K562 (cell line): ENCODE measurements around the gene LAMTOR4. TPM values are rescaled to one million over a fixed set of nuclear protein-coding genes. Genes with fewer than 3 reads are reported as not detected.

Source experiments
- CBX2 ChIP-seq: fragments of 200-600 bp; sonication (generic); IDR thresholded peaks from one replicate; pipeline ENCODE4 v1.6.1; 2012; ENCODE audit warnings: mild to moderate bottlenecking, low read length, inconsistent platforms; ENCODE audit not compliant: insufficient read depth, poor library complexity, severe bottlenecking
- CXXC5 ChIP-seq: fragments of 250-450 bp; sonication (Bioruptor Pico); IDR thresholded peaks from 2 replicates; pipeline ENCODE4 v1.8.0; 2022; ENCODE audit warnings: inconsistent platforms, mild to moderate bottlenecking, moderate library complexity
- ELF1 ChIP-seq: fragments of 200-800 bp; sonication (Bioruptor generic); IDR thresholded peaks from 2 replicates; pipeline ENCODE4 v1.6.1; 2016; ENCODE audit warnings: missing genetic modification characterization, missing compliant biosample characterization
- ETV6 ChIP-seq, 3 experiments: fragments of 150-350 bp in 1 of 3; sonication (generic) in 1 of 3; formaldehyde crosslinking in 1 of 3; IDR thresholded peaks; 2 replicates each; pipeline versions ENCODE4 v1.6.1 to v1.8.0; 2014 to 2022; ENCODE audit warnings: borderline replicate concordance in 2 of 3, low read depth in 2 of 3, antibody characterized with exemption in 1 of 3, low read length in 1 of 3, mild to moderate bottlenecking in 1 of 3, missing genetic modification reagents in 1 of 3
- MEF2D ChIP-seq: conservative IDR thresholded peaks from 2 replicates; pipeline ENCODE4 v1.6.1; 2016; ENCODE audit warnings: low read depth, missing genetic modification characterization, missing compliant biosample characterization
- NFE2L1 ChIP-seq: fragments of 450-650 bp; IDR thresholded peaks from 2 replicates; pipeline ENCODE4 v1.6.1; 2016; ENCODE audit warnings: missing genetic modification characterization, low read depth, mild to moderate bottlenecking, missing compliant biosample characterization, moderate library complexity, borderline replicate concordance
- NFIC ChIP-seq: fragments of 450-650 bp; IDR thresholded peaks from 2 replicates; pipeline ENCODE4 v1.6.1; 2017; ENCODE audit warnings: mild to moderate bottlenecking, inconsistent platforms
- OTX1 ChIP-seq: fragments of 450-650 bp; formaldehyde crosslinking; IDR thresholded peaks from 2 replicates; pipeline ENCODE4 v1.4.0; 2022; ENCODE audit warnings: mild to moderate bottlenecking
- POU5F1 ChIP-seq: fragments of 150-350 bp; IDR thresholded peaks from 2 replicates; pipeline ENCODE4 v1.6.1; 2014; ENCODE audit warnings: borderline replicate concordance, low read length, low read depth, mild to moderate bottlenecking; ENCODE audit not compliant: partially characterized antibody
- RCOR1 ChIP-seq, 2 experiments: IDR thresholded peaks; 2 replicates each; pipeline ENCODE4 v1.6.1; 2012; ENCODE audit warnings: low read depth in 2 of 2, low read length in 2 of 2, borderline replicate concordance in 1 of 2, improper control_type of control experiment in 1 of 2
- RUNX1 ChIP-seq: sonication (generic); IDR thresholded peaks from 2 replicates; pipeline ENCODE4 v1.6.1; 2016; ENCODE audit warnings: antibody characterized with exemption, low read depth
- SAFB ChIP-seq: fragments of 200-400 bp; formaldehyde crosslinking; IDR thresholded peaks from 2 replicates; pipeline ENCODE4 v1.6.1; 2017; ENCODE audit warnings: low read depth, low read length, borderline replicate concordance
- TAF1 ChIP-seq: IDR thresholded peaks from 2 replicates; pipeline ENCODE4 v1.6.1; 2011; ENCODE audit warnings: mild to moderate bottlenecking, low read length, moderate library complexity; ENCODE audit not compliant: insufficient read depth, control insufficient read depth, severe bottlenecking; ENCODE audit errors: extremely low read depth
- TCF3 ChIP-seq: sonication (generic); formaldehyde crosslinking; IDR thresholded peaks from 2 replicates; pipeline ENCODE4 v1.4.0; 2020; ENCODE audit warnings: mild to moderate bottlenecking, missing genetic modification reagents
- ZNF217 ChIP-seq: sonication (generic); formaldehyde crosslinking; IDR thresholded peaks from 2 replicates; pipeline ENCODE4 v1.8.0; 2022; ENCODE audit warnings: mild to moderate bottlenecking, missing genetic modification reagents
- ZNF224 ChIP-seq: sonication (generic); formaldehyde crosslinking; IDR thresholded peaks from 2 replicates; pipeline ENCODE4 v1.8.0; 2022; ENCODE audit warnings: mild to moderate bottlenecking, missing genetic modification reagents
- polyA plus RNA-seq, 8 experiments: library from polyadenylated mRNA; depleted of rRNA in 4 of 8; stranded (reverse) in 5 of 8; unstranded in 3 of 8; fragments of >200 nt; fragmentation: Nextera tagmentation in 2 of 8; fragmentation: Illumina TruSeq in 1 of 8; extraction: Ambion mirVana in 2 of 8; extraction: Trizol in 1 of 8; gene quantifications; 2 replicates each; pipeline versions ENCODE4 v1.2.1 to v1.2.3, GENCODE V29; 2011 to 2014; ENCODE audit warnings: inconsistent platforms in 1 of 8, missing spikeins in 1 of 8
- total RNA-seq, 7 experiments: library from RNA; depleted of rRNA in 6 of 7; stranded (reverse); fragments of >200 nt in 6 of 7; fragmentation: Illumina TruSeq in 2 of 7; extraction: Trizol in 2 of 7; gene quantifications; 2 replicates each; pipeline versions ENCODE4 v1.2.1 to v1.2.3, GENCODE V29; 2011 to 2021; ENCODE audit warnings: low replicate concordance in 1 of 7
- TF ChIP-seq, protein P1 (sequence below): fragments of 250-450 bp; sonication (Bioruptor Pico); IDR thresholded peaks from 2 replicates; pipeline ENCODE4 v1.4.0; 2020; ENCODE audit warnings: borderline replicate concordance

LAMTOR4 gene
- total and polyA plus RNA-seq, 9 of the 15 experiments (the other 6 are each of a cell fraction or from before 2014, with no cell fraction given): 79.6 to 314 (median 195) TPM

GRCh38 chr7:100157334-100158228, 8.9 kb downstream of the LAMTOR4 start (continued):
- TF ChIP-seq MEF2D (tag) (no peak), ZNF224 (peak; percentile 72; the same call in 1 of the 2 replicates), OTX1 (CRISPR knock-in tag) (no peak), NFE2L1 (tag) (no peak), NFIC (no peak; the same call in 1 of the 2 replicates), TCF3 (CRISPR knock-in tag) (peak; percentile 74), ETV6 (IDR thresholded peaks at IDR 0.05; ENCODE audit: borderline replicate concordance in 1 of 2, low read depth in 2 of 2, low read length in 1 of 2) (no peak), ETV6 (CRISPR knock-in tag; IDR thresholded peaks at IDR 0.05; ENCODE audit: borderline replicate concordance) (no peak), SAFB (no peak), TAF1 (peak; percentile 42), ELF1 (tag) (no peak), CXXC5 (peak; percentile 47; the same call in 1 of the 2 replicates), RUNX1 (0 out of 2 replicates have a peak, but pooled peaks have one; percentile 27), RCOR1 (IDR thresholded peaks at IDR 0.05; ENCODE audit: borderline replicate concordance in 1 of 2, low read depth in 2 of 2, low read length in 2 of 2) (peak in 1 of 2 experiments; percentile 57; a peak in 2 of 4 replicates), CBX2 (no peak), ZNF217 (CRISPR knock-in tag) (0 out of 2 replicates have a peak, but pooled peaks have one; percentile 28), POU5F1 (no peak)
- TF ChIP-seq, protein P1, sequence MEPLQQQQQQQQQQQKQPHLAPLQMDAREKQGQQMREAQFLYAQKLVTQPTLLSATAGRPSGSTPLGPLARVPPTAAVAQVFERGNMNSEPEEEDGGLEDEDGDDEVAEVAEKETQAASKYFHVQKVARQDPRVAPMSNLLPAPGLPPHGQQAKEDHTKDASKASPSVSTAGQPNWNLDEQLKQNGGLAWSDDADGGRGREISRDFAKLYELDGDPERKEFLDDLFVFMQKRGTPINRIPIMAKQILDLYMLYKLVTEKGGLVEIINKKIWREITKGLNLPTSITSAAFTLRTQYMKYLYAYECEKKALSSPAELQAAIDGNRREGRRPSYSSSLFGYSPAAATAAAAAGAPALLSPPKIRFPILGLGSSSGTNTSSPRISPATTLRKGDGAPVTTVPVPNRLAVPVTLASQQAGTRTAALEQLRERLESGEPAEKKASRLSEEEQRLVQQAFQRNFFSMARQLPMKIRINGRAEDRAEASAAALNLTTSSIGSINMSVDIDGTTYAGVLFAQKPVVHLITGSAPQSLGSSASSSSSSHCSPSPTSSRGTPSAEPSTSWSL (CRISPR knock-in tag): no peak
